ENCODE results near the gene SENP5. TPM values are rescaled to one million over a fixed set of nuclear protein-coding genes. Genes with fewer than 3 reads are reported as not detected.

The SENP5 gene
- total RNA-seq, 3 donors from 2014 or later (not counting 1 experiment from before 2014, with no cell fraction given), result 77.0 to 98.7 (median 78.0) TPM

GRCh38 chr3:196969660-196970546 is 102.2 kb downstream of the SENP5 start:
- Histone ChIP-seq H3K4me3 (ENCODE audit: low read length) (no peak overlapping the region), H3K27me3 (ENCODE audit: control insufficient read depth, insufficient read depth, low read length) (no peaks in the 10 kb centered on the region), H3K4me1 (ENCODE audit: control insufficient read depth, insufficient read depth, low read length) (peaks cover 14% of the 10 kb centered on the region), H3K27ac (ENCODE audit: low read length) (no peak overlapping the region), H3K36me3 (ENCODE audit: control insufficient read depth, insufficient read depth, low read length) (no peaks in the 10 kb centered on the region), H3K9me3 (ENCODE audit: control insufficient read depth, insufficient read depth, low read length) (no peaks in the 10 kb centered on the region)
- Mint-ChIP-seq H3K9me3 (no peaks in the 10 kb centered on the region), H3K4me3 (peak overlapping the region; percentile 82), H3K27me3 (ENCODE audit: low read depth in 2 of 2) (no peaks in the 10 kb centered on the region), H3K27ac (peak overlapping the region in 1 of 2 donors; percentile 35), H3K4me1 (peaks cover 5 to 25% of the 10 kb centered on the region in 2 donors), H3K36me3 (no peaks in the 10 kb centered on the region)
- ATAC-seq (peak; percentile 80 to 84 (median 82)), DNase-seq (peak; percentile 69 to 85)
- intact Hi-C loops (cut with micrococcal nuclease), result loop anchor here (1.0 to 5.0 kb wide), 2 partner anchors 132 to 433 kb away; no protein-coding TSS in a partner anchor
- 9% methylated on average over 98 of the region's 100 CpGs for WGBS (ENCODE audit: insufficient coverage)
- TF ChIP-seq CTCF (IDR thresholded peaks at IDR 0.05), result peak; percentile 93

- ATAC-seq (no peak), DNase-seq (no peak)
- Histone ChIP-seq H3K9me3 (ENCODE audit: control insufficient read depth, insufficient read depth, low read length) (no peaks in the 10 kb centered on the region), H3K4me3 (ENCODE audit: low read length) (no peak overlapping the region), H3K27ac (ENCODE audit: low read length) (no peak overlapping the region), H3K36me3 (ENCODE audit: control insufficient read depth, insufficient read depth, low read length) (no peaks in the 10 kb centered on the region), H3K27me3 (ENCODE audit: control insufficient read depth, insufficient read depth, low read length) (no peaks in the 10 kb centered on the region), H3K4me1 (ENCODE audit: control insufficient read depth, insufficient read depth, low read length) (peaks cover 14% of the 10 kb centered on the region)
- no peak for TF ChIP-seq CTCF (IDR thresholded peaks at IDR 0.05)
- Mint-ChIP-seq H3K27ac (peak overlapping the region in 1 of 2 donors; percentile 35), H3K9me3 (no peaks in the 10 kb centered on the region), H3K4me3 (peak overlapping the region; percentile 82), H3K36me3 (no peaks in the 10 kb centered on the region), H3K27me3 (ENCODE audit: low read depth in 2 of 2) (no peaks in the 10 kb centered on the region), H3K4me1 (peaks cover 5 to 25% of the 10 kb centered on the region in 2 donors)
- WGBS (ENCODE audit: insufficient coverage), result 90% methylated on average over 15 of the region's 15 CpGs
- intact Hi-C loops (cut with micrococcal nuclease), result no loop called here
These were observed 102.9 kb downstream of the SENP5 start for GRCh38 chr3:196970547-196971093.

- Histone ChIP-seq H3K27ac (ENCODE audit: low read length) (no peak overlapping the region), H3K36me3 (ENCODE audit: control insufficient read depth, insufficient read depth, low read length) (no peaks in the 10 kb centered on the region), H3K4me1 (ENCODE audit: control insufficient read depth, insufficient read depth, low read length) (peaks cover 14% of the 10 kb centered on the region), H3K4me3 (ENCODE audit: low read length) (no peak overlapping the region), H3K27me3 (ENCODE audit: control insufficient read depth, insufficient read depth, low read length) (no peaks in the 10 kb centered on the region), H3K9me3 (ENCODE audit: control insufficient read depth, insufficient read depth, low read length) (no peaks in the 10 kb centered on the region)
- ATAC-seq (no peak), DNase-seq (no peak)
- no peaks in the 10 kb centered on the region for H3K36me3 Mint-ChIP-seq
- H3K27ac Mint-ChIP-seq, result no peak overlapping the region
- H3K27me3 Mint-ChIP-seq (ENCODE audit: low read depth in 2 of 2), result no peaks in the 10 kb centered on the region
- 86% methylated on average over 7 of the region's 7 CpGs for WGBS (ENCODE audit: insufficient coverage)
- no peaks in the 10 kb centered on the region for H3K9me3 Mint-ChIP-seq
- H3K4me3 Mint-ChIP-seq, result no peak overlapping the region
- peaks cover 5 to 22% of the 10 kb centered on the region in 2 donors for H3K4me1 Mint-ChIP-seq
- intact Hi-C loops (cut with micrococcal nuclease), result no loop called here
- TF ChIP-seq CTCF (IDR thresholded peaks at IDR 0.05), result no peak
These were observed 103.5 kb downstream of the SENP5 start for GRCh38 chr3:196971094-196971698.

Data from natural killer cell (primary cell).